K562 (cell line): Measurements from ENCODE around the gene FUT4. TPM values are rescaled to one million over a fixed set of nuclear protein-coding genes. Genes with fewer than 3 reads are reported as not detected.

ENCODE experiments used
- CC2D1A ChIP-seq: fragments of 450-650 bp; IDR thresholded peaks from 2 replicates; pipeline ENCODE4 v1.6.1; 2017; ENCODE audit warnings: mild to moderate bottlenecking
- HCFC1 ChIP-seq: IDR thresholded peaks from 2 replicates; pipeline ENCODE4 v1.6.1; 2012; ENCODE audit warnings: low read depth, low read length, improper control_type of control experiment
- HNRNPL ChIP-seq: fragments of 200-400 bp; formaldehyde crosslinking; IDR thresholded peaks from 2 replicates; pipeline ENCODE4 v1.6.1; 2017; ENCODE audit warnings: low read depth, mild to moderate bottlenecking, low read length
- MLLT1 ChIP-seq, 2 experiments: fragments of 450-650 bp; IDR thresholded peaks; 2 replicates each; pipeline ENCODE4 v1.6.1; 2016
- NRF1 ChIP-seq, 2 experiments: fragments of 450-650 bp; IDR thresholded peaks in 1 of 2; conservative IDR thresholded peaks in 1 of 2; 2 replicates each; pipeline ENCODE4 v1.6.1; 2014; ENCODE audit warnings: mild to moderate bottlenecking in 2 of 2
- PCBP1 ChIP-seq: fragments of 200-400 bp; formaldehyde crosslinking; IDR thresholded peaks from 2 replicates; pipeline ENCODE4 v1.6.1; 2018; ENCODE audit warnings: mild to moderate bottlenecking, low read depth, low read length; ENCODE audit not compliant: poor library complexity, severe bottlenecking
- POLR2B ChIP-seq: fragments of 450-650 bp; IDR thresholded peaks from 2 replicates; pipeline ENCODE4 v1.6.1; 2018; ENCODE audit warnings: low read depth; ENCODE audit not compliant: partially characterized antibody
- PRDM10 ChIP-seq: fragments of 450-650 bp; IDR thresholded peaks from 2 replicates; pipeline ENCODE4 v1.6.1; 2018; ENCODE audit not compliant: partially characterized antibody
- PTBP1 ChIP-seq: fragments of 200-400 bp; formaldehyde crosslinking; IDR thresholded peaks from 2 replicates; pipeline ENCODE4 v1.6.1; 2017; ENCODE audit warnings: low read depth, low read length
- RB1 ChIP-seq: fragments of 450-650 bp; IDR thresholded peaks from 2 replicates; pipeline ENCODE4 v1.6.1; 2017; ENCODE audit warnings: low read depth, mild to moderate bottlenecking
- RBBP5 ChIP-seq: fragments of 200-600 bp; sonication (generic); IDR thresholded peaks from 2 replicates; pipeline ENCODE4 v1.6.1; 2012; ENCODE audit warnings: borderline replicate concordance, mild to moderate bottlenecking, low read length, control low read depth, inconsistent platforms; ENCODE audit not compliant: insufficient read depth, poor library complexity, severe bottlenecking
- RBM14 ChIP-seq: fragments of 200-400 bp; formaldehyde crosslinking; IDR thresholded peaks from 2 replicates; pipeline ENCODE4 v1.6.1; 2018; ENCODE audit warnings: low read depth, mild to moderate bottlenecking, low read length, moderate library complexity, borderline replicate concordance; ENCODE audit not compliant: insufficient read depth
- TRIM25 ChIP-seq: fragments of 450-650 bp; IDR thresholded peaks from 2 replicates; pipeline ENCODE4 v1.7.0; 2016; ENCODE audit warnings: borderline replicate concordance
- UBTF ChIP-seq, 2 experiments: IDR thresholded peaks; 2 replicates each; pipeline ENCODE4 v1.6.1; 2012; ENCODE audit warnings: improper control_type of control experiment in 2 of 2, low read depth in 2 of 2, low read length in 2 of 2, borderline replicate concordance in 1 of 2
- ZNF41 ChIP-seq: fragments of 250-450 bp; sonication (Bioruptor Pico); conservative IDR thresholded peaks from 2 replicates; pipeline ENCODE4 v1.4.0; 2020; ENCODE audit warnings: mild to moderate bottlenecking
- ZNF76 ChIP-seq: fragments of 250-450 bp; sonication (Bioruptor Pico); IDR thresholded peaks from 2 replicates; pipeline ENCODE4 v1.4.0; 2020; ENCODE audit warnings: mild to moderate bottlenecking, moderate library complexity, borderline replicate concordance
- polyA plus RNA-seq, 8 experiments: library from polyadenylated mRNA; depleted of rRNA in 4 of 8; stranded (reverse) in 5 of 8; unstranded in 3 of 8; fragments of >200 nt; fragmentation: Nextera tagmentation in 2 of 8; fragmentation: Illumina TruSeq in 1 of 8; extraction: Ambion mirVana in 2 of 8; extraction: Trizol in 1 of 8; gene quantifications; 2 replicates each; pipeline versions ENCODE4 v1.2.1 to v1.2.3, GENCODE V29; 2011 to 2014; ENCODE audit warnings: inconsistent platforms in 1 of 8, missing spikeins in 1 of 8
- total RNA-seq, 7 experiments: library from RNA; depleted of rRNA in 6 of 7; stranded (reverse); fragments of >200 nt in 6 of 7; fragmentation: Illumina TruSeq in 2 of 7; extraction: Trizol in 2 of 7; gene quantifications; 2 replicates each; pipeline versions ENCODE4 v1.2.1 to v1.2.3, GENCODE V29; 2011 to 2021; ENCODE audit warnings: low replicate concordance in 1 of 7

The FUT4 gene
- total and polyA plus RNA-seq, 9 of the 15 experiments (the other 6 are each of a cell fraction or from before 2014, with no cell fraction given), result 1.1 to 8.9 (median 5.5) TPM

GRCh38 chr11:94543695-94544645 lies at the start of gene FUT4 (continued):
- TF ChIP-seq POLR2B (peak; percentile 87), TRIM25 (no peak), PCBP1 (peak; percentile 52), HNRNPL (peak; percentile 99), PTBP1 (no peak), NRF1 (conservative IDR thresholded peaks at IDR 0.05 in 1 of 2, IDR thresholded peaks at IDR 0.05 in 1 of 2) (peak; percentile 80 to 83), MLLT1 (IDR thresholded peaks at IDR 0.05) (peak; percentile 48 to 52; a peak in 1 of 4 replicates), RBM14 (0 out of 2 replicates have a peak, but pooled peaks have one; percentile 61), UBTF (IDR thresholded peaks at IDR 0.05; ENCODE audit: borderline replicate concordance in 1 of 2, low read depth in 2 of 2, low read length in 2 of 2) (peak; percentile 91 to 94), CC2D1A (0 out of 2 replicates have a peak, but pooled peaks have one; percentile 28), ZNF41 (CRISPR knock-in tag) (no peak), ZNF76 (no peak), HCFC1 (peak; percentile 41; the same call in 1 of the 2 replicates), RBBP5 (peak; percentile 76), RB1 (peak; percentile 53; the same call in 1 of the 2 replicates), PRDM10 (peak; percentile 30)
